GM10266 (cell line): ENCODE data around the gene PAAF1.

Experiments used
- DNase-seq: peaks from one replicate; pipeline ENCODE4 v3.0.0; 2012; ENCODE audit errors: extremely low spot score
- CTCF ChIP-seq: IDR thresholded peaks from 2 replicates; pipeline ENCODE4 v1.5.1; 2012; ENCODE audit warnings: mild to moderate bottlenecking, low read depth; ENCODE audit not compliant: control insufficient read depth, insufficient read depth; ENCODE audit errors: missing control alignments

PAAF1 gene

GRCh38 chr11:73907191-73907590 lies 30.4 kb downstream of the PAAF1 start:
- TF ChIP-seq CTCF, result no peak
- DNase-seq, result no peak

- TF ChIP-seq CTCF, result no peak
- DNase-seq, result no peak
These were observed 35.2 kb downstream of the PAAF1 start for GRCh38 chr11:73912026-73912425.

GRCh38 chr11:73913472-73913871 lies 36.7 kb downstream of the PAAF1 start:
- no peak for DNase-seq
- TF ChIP-seq CTCF, result no peak

- no peak for TF ChIP-seq CTCF
- no peak for DNase-seq
These were observed 37.5 kb downstream of the PAAF1 start for GRCh38 chr11:73914284-73914683.

- DNase-seq, result no peak
- TF ChIP-seq CTCF, result no peak
These were observed 39.6 kb downstream of the PAAF1 start for GRCh38 chr11:73916435-73916834.

GRCh38 chr11:73921180-73921579 lies 44.4 kb downstream of the PAAF1 start:
- DNase-seq, result no peak
- no peak for TF ChIP-seq CTCF

GRCh38 chr11:73929388-73929787 lies 52.6 kb downstream of the PAAF1 start:
- no peak for TF ChIP-seq CTCF
- DNase-seq, result no peak
